ENCODE measurements around the gene GPR15LG.

The GPR15LG gene

DNA sequence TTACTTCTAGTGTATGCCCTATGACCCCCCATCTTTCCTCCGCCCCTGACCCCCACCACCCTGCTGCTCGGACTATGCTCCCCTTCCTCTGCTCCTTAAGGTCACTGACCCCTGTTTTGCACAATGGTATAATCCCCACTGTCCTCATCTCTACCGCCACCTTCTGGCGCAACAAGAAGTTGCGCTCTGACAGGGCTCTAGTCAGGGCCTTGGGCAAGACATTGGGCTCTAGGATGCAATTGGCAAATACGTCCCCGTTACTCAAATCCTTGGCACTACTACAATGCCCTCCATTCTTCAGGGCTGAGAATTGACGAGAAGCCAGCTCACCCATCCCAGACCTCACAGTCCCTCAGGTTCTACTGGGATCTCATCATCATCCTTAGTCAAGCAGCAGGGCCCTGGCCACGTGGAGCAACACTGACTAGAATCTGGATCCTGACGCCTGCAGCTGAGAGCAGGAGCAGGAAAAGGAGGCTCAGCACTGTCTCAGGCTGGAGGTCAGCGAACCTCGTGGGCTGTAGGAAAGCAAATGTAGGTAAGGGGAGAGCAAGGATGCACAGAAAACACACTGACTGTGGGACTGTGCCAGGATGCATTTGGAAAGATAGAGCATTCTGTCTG is 41.1 kb downstream of the GPR15LG start:
- no peak for DNase-seq (ENCODE audit: low read depth)

GRCh38 chr10:84216834-84217233 is 43.2 kb downstream of the GPR15LG start:
- DNase-seq (ENCODE audit: low read depth) = no peak

- no peak for DNase-seq (ENCODE audit: low read depth)
Observed at GRCh38 chr10:84217746-84218145, 44.1 kb downstream of the GPR15LG start.

- no peak for DNase-seq (ENCODE audit: low read depth)
Observed at GRCh38 chr10:84221916-84222315, 48.3 kb downstream of the GPR15LG start.

- no peak for DNase-seq (ENCODE audit: low read depth)
Observed at GRCh38 chr10:84224411-84225028, 50.9 kb downstream of the GPR15LG start.

GRCh38 chr10:84225427-84226173 is 52.0 kb downstream of the GPR15LG start, which contains the start of gene LRIT2:
Gene LRIT2 (minus strand): TSS chr10:84225544. CDS start chr10:84225520, 24 bp downstream.
- no peak for DNase-seq (ENCODE audit: low read depth)

DNA sequence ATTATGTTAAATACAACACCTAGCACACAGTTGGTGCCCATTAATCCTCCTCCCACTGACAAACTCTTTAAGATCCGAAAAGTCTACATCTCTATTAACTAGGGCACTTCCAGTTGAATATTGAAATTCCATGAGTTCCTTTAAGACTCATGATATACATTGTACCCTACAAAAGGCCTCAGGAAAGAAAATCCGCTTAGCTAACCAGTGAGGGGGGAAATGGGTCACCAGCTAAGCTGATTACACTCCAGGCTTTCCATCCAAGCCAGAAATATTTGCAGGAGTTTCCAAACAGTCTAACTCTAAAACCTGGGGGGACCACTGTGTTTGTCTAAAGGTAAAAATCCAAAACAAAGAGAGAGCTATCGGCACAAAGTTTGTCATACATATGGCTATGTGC is 53.0 kb downstream of the GPR15LG start:
- DNase-seq (ENCODE audit: low read depth) = no peak

- DNase-seq (ENCODE audit: low read depth) = no peak
Observed at GRCh38 chr10:84227810-84228209, 54.2 kb downstream of the GPR15LG start.

GRCh38 chr10:84230359-84230758 is 56.8 kb downstream of the GPR15LG start:
- DNase-seq (ENCODE audit: low read depth) = no peak

DNA sequence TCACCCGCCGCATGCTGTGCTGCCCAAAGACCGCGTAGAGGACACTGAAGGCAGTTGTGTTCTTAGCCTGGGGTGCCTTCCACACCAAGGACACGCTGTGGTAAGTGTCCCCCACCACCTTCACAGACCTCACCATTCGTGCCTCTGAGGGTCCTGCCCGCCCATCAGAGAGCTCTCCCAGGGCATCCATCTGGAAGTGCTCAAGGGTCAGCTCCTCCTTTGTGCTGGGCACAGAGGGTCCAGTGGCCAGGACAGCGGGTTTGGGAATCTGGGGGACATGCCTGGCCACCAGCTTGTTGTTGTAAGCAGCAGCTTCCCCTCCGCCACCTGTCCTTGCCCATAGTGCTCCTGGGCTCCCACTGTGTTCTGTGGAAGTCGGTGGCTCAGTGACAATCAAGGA is 58.8 kb downstream of the GPR15LG start:
- no peak for DNase-seq (ENCODE audit: low read depth)

- no peak for DNase-seq (ENCODE audit: low read depth)
Observed at GRCh38 chr10:84233940-84234339, 60.3 kb downstream of the GPR15LG start.

DNA sequence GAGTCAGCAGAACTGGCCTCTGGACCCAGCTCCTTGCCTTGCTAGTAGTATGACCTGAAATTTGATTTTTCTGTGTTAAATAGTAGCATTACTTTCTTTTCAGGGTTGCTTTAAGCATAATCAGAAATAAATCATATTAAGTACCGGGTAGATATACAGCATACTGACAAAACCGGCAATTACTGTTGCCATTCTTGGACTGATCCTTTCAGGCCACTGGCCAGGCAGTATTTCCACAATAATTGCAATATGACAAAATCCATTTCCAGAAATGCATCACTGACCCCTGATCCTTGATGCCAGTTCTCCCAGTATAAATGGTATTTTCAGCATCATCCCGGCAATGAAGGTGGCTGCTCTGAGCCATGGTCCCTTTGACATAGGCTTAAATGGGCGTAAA is 60.9 kb downstream of the GPR15LG start:
- DNase-seq (ENCODE audit: low read depth) = no peak
